Neural progenitor cell (in vitro differentiated cells): Measurements from ENCODE around the gene MIB1.

ENCODE experiments used
- EZH2 ChIP-seq: fragments of 200-600 bp; sonication (generic); IDR thresholded peaks from 2 replicates; pipeline ENCODE4 v1.6.1; 2017; ENCODE audit warnings: antibody characterized with exemption, mild to moderate bottlenecking, moderate library complexity
- EZH2phosphoT487 ChIP-seq: fragments of 200-600 bp; sonication (generic); IDR thresholded peaks from 2 replicates; pipeline ENCODE4 v1.6.1; 2017; ENCODE audit warnings: antibody characterized with exemption
- TF ChIP-seq, protein P1 (sequence below): fragments of 200-600 bp; sonication (generic); IDR thresholded peaks from 2 replicates; pipeline ENCODE4 v1.5.1; 2017; ENCODE audit warnings: antibody characterized with exemption, mild to moderate bottlenecking

GRCh38 chr18:21851327-21851961, 110.9 kb downstream of the MIB1 start:
- TF ChIP-seq, protein P1, sequence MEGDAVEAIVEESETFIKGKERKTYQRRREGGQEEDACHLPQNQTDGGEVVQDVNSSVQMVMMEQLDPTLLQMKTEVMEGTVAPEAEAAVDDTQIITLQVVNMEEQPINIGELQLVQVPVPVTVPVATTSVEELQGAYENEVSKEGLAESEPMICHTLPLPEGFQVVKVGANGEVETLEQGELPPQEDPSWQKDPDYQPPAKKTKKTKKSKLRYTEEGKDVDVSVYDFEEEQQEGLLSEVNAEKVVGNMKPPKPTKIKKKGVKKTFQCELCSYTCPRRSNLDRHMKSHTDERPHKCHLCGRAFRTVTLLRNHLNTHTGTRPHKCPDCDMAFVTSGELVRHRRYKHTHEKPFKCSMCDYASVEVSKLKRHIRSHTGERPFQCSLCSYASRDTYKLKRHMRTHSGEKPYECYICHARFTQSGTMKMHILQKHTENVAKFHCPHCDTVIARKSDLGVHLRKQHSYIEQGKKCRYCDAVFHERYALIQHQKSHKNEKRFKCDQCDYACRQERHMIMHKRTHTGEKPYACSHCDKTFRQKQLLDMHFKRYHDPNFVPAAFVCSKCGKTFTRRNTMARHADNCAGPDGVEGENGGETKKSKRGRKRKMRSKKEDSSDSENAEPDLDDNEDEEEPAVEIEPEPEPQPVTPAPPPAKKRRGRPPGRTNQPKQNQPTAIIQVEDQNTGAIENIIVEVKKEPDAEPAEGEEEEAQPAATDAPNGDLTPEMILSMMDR, result peak; percentile 37
- TF ChIP-seq EZH2 (no peak), EZH2phosphoT487 (no peak)
